OCI-LY7 (cell line): Measurements from ENCODE around the gene GALNT14. TPM values are rescaled to one million over a fixed set of nuclear protein-coding genes. Genes with fewer than 3 reads are reported as not detected.

Experiments
- BruUV-seq: library from RNA; stranded (reverse); fragments of 400-500 nt; replicated peaks from 2 replicates; lab custom pipeline; 2021; lab: Mats Ljungman, UMichigan
- CTCF ChIA-PET: fragments of 300-600 bp; sonication (Branson Sonifier 250); formaldehyde crosslinking; loops from one replicate; lab custom pipeline; 2022; ENCODE audit warnings: antibody characterized with exemption; ENCODE audit not compliant: unreplicated experiment; lab: Charles Lee
- POLR2A ChIA-PET: fragments of 300-600 bp; sonication (Branson Sonifier 250); formaldehyde crosslinking; loops from one replicate; lab custom pipeline; 2022; ENCODE audit warnings: antibody characterized with exemption; lab: Charles Lee
- DNase-seq: peaks from one replicate; pipeline ENCODE4 v3.0.0-alpha.2; 2015; ENCODE audit warnings: low spot score
- H2AFZ ChIP-seq: fragments of 200-600 bp; sonication (generic), shearing (Covaris generic); 2 replicates; pipeline ENCODE4 v1.6.1; 2014; ENCODE audit warnings: mild to moderate bottlenecking, antibody characterized with exemption, low read length, moderate library complexity
- H3K27ac ChIP-seq: fragments of 200-600 bp; sonication (generic); 2 replicates; pipeline ENCODE4 v1.5.1; 2014; ENCODE audit warnings: mixed run types, low read depth, mild to moderate bottlenecking, moderate library complexity, low read length, inconsistent platforms; ENCODE audit not compliant: poor library complexity, severe bottlenecking
- H3K36me3 ChIP-seq: fragments of 200-600 bp; sonication (generic); 2 replicates; pipeline ENCODE4 v1.6.1; 2014; ENCODE audit warnings: mild to moderate bottlenecking, antibody characterized with exemption, low read length, moderate library complexity, mixed read lengths; ENCODE audit not compliant: insufficient read depth
- H3K4me1 ChIP-seq: fragments of 200-600 bp; sonication (generic); 2 replicates; pipeline ENCODE4 v1.5.1; 2014; ENCODE audit warnings: mild to moderate bottlenecking, low read length; ENCODE audit not compliant: insufficient read depth, poor library complexity, severe bottlenecking
- H3K4me2 ChIP-seq: fragments of 200-600 bp; sonication (generic); 2 replicates; pipeline ENCODE4 v1.6.1; 2014; ENCODE audit warnings: mild to moderate bottlenecking, low read length
- H3K4me3 ChIP-seq: fragments of 200-600 bp; sonication (generic); 2 replicates; pipeline ENCODE4 v1.5.1; 2014; ENCODE audit warnings: mild to moderate bottlenecking, low read depth, low read length; ENCODE audit not compliant: poor library complexity, severe bottlenecking
- H3K79me2 ChIP-seq: fragments of 200-600 bp; sonication (generic); 2 replicates; pipeline ENCODE4 v1.6.1; 2016; ENCODE audit warnings: low read depth, mild to moderate bottlenecking, low read length, moderate library complexity, mixed read lengths; ENCODE audit not compliant: insufficient read depth
- H3K9me2 ChIP-seq: fragments of 200-600 bp; sonication (generic); 2 replicates; pipeline ENCODE4 v1.6.1; 2016; ENCODE audit warnings: mild to moderate bottlenecking, low read length, mixed read lengths; ENCODE audit not compliant: insufficient read depth
- H3K9me3 ChIP-seq: fragments of 200-600 bp; sonication (generic); 2 replicates; pipeline ENCODE4 v1.6.1; 2014; ENCODE audit warnings: mild to moderate bottlenecking, mixed run types, low read length, mixed read lengths
- H4K20me1 ChIP-seq: fragments of 200-600 bp; sonication (generic); 2 replicates; pipeline ENCODE4 v1.6.1; 2014; ENCODE audit warnings: mild to moderate bottlenecking, antibody characterized with exemption, low read length, moderate library complexity, mixed read lengths; ENCODE audit not compliant: insufficient read depth
- CTCF ChIP-seq: fragments of 200-600 bp; sonication (generic); conservative IDR thresholded peaks from 2 replicates; pipeline ENCODE4 v1.5.1; 2014; ENCODE audit warnings: mild to moderate bottlenecking, antibody characterized with exemption, low read length, moderate library complexity, mixed read lengths
- EZH2phosphoT487 ChIP-seq: fragments of 200-600 bp; sonication (generic); IDR thresholded peaks from 2 replicates; pipeline ENCODE4 v1.6.1; 2018; ENCODE audit warnings: low read depth, borderline replicate concordance, mild to moderate bottlenecking, mixed run types, antibody characterized with exemption, low read length, moderate library complexity, mixed read lengths
- intact Hi-C: fragments of 100-400 bp; cut with micrococcal nuclease; formaldehyde crosslinking; loops from one replicate; pipeline ENCODE4 v1.10.0; 2022; ENCODE audit not compliant: unreplicated experiment
- total RNA-seq, 2 experiments: library from RNA; depleted of rRNA in 1 of 2; stranded (reverse); fragments of >200 nt in 1 of 2; shearing (Covaris generic) in 1 of 2; gene quantifications; 2 replicates each; pipeline ENCODE4 v1.2.3, GENCODE V29; 2014 to 2022

GALNT14 gene
- total RNA-seq, 2 experiments from 2014 or later = 14.8 to 25.6 TPM

- H3K4me2 ChIP-seq = no peak overlapping the region
- no peaks in the 10 kb centered on the region for H3K79me2 ChIP-seq
- intact Hi-C loops = no loop called here
- no peaks in the 10 kb centered on the region for H3K9me2 ChIP-seq
- H3K4me1 ChIP-seq = peaks cover 6% of the 10 kb centered on the region
- DNase-seq = no peak
- TF ChIP-seq EZH2phosphoT487 = no peak
- TF ChIP-seq CTCF = no peak
- no peak overlapping the region for H3K27ac ChIP-seq
- H4K20me1 ChIP-seq = no peaks in the 10 kb centered on the region
- H3K9me3 ChIP-seq = no peaks in the 10 kb centered on the region
- ChIA-PET CTCF (no interaction called here), POLR2A (no interaction called here)
- no peak overlapping the region for H2AFZ ChIP-seq
- no peaks in the 10 kb centered on the region for H3K36me3 ChIP-seq
- BruUV-seq = no TSS peak
- H3K4me3 ChIP-seq = no peak overlapping the region
Measured at GRCh38 chr2:31176742-31177141, 38.5 kb upstream of the GALNT14 start.

- Histone ChIP-seq H3K27ac (no peak overlapping the region), H3K4me3 (no peak overlapping the region), H3K9me3 (no peaks in the 10 kb centered on the region), H4K20me1 (no peaks in the 10 kb centered on the region), H3K79me2 (no peaks in the 10 kb centered on the region), H3K4me2 (no peak overlapping the region), H3K4me1 (peaks cover 26% of the 10 kb centered on the region), H3K36me3 (no peaks in the 10 kb centered on the region), H3K9me2 (no peaks in the 10 kb centered on the region), H2AFZ (no peak overlapping the region; the same call in 1 of the 2 replicates)
- intact Hi-C loops = no loop called here
- TF ChIP-seq EZH2phosphoT487 = no peak
- TF ChIP-seq CTCF = no peak
- no TSS peak for BruUV-seq
- CTCF ChIA-PET = interaction anchor here (1.0 to 1.9 kb wide), 2 partner anchors 310 to 460 kb away, joined by 4 to 10 read pairs; no protein-coding TSS in a partner anchor
- DNase-seq = no peak
- POLR2A ChIA-PET = interaction anchor here (0.7 to 1.8 kb wide), 6 partner anchors 9 to 459 kb away, joined by 3 to 8 read pairs (median 3); no protein-coding TSS in a partner anchor
Measured at GRCh38 chr2:31171142-31171541, 32.9 kb upstream of the GALNT14 start.

- Histone ChIP-seq H2AFZ (no peak overlapping the region; the same call in 1 of the 2 replicates), H4K20me1 (no peaks in the 10 kb centered on the region), H3K79me2 (no peaks in the 10 kb centered on the region), H3K4me2 (no peak overlapping the region), H3K4me3 (no peak overlapping the region), H3K9me3 (no peaks in the 10 kb centered on the region), H3K36me3 (no peaks in the 10 kb centered on the region), H3K27ac (no peak overlapping the region), H3K4me1 (peaks cover 27% of the 10 kb centered on the region), H3K9me2 (no peaks in the 10 kb centered on the region)
- intact Hi-C loops = loop anchor here (1.0 kb wide), 5 partner anchors 32 to 456 kb away; partner anchors contain the start of gene GALNT14
- BruUV-seq = no TSS peak
- POLR2A ChIA-PET = interaction anchor here (0.7 to 1.8 kb wide), 6 partner anchors 13 to 458 kb away, joined by 3 to 8 read pairs (median 4); no protein-coding TSS in a partner anchor
- peak; percentile 78 for DNase-seq
- TF ChIP-seq EZH2phosphoT487 = no peak
- peak; percentile 99 for TF ChIP-seq CTCF
- CTCF ChIA-PET = interaction anchor here (0.6 to 1.9 kb wide), 9 partner anchors 29 to 459 kb away, joined by 3 to 10 read pairs (median 4); no protein-coding TSS in a partner anchor
Measured at GRCh38 chr2:31170071-31170698, 31.9 kb upstream of the GALNT14 start.
